Activated CD8-positive, alpha-beta T cell treated with anti-CD3 and anti-CD28 coated beads for 36 hours (primary cell): Measurements from ENCODE around the gene KCNJ3. TPM values are rescaled to one million over a fixed set of nuclear protein-coding genes. Genes with fewer than 3 reads are reported as not detected.

ENCODE experiments used
- ATAC-seq: fragments of 200-7000 bp; cut with Tn5 transposase; one replicate; pipeline ENCODE4 v1.10.0; 2021; ENCODE audit warnings: mild to moderate bottlenecking, moderate library complexity
- CTCF ChIA-PET: fragments of 350-600 bp; sonication (Branson Sonifier 250); formaldehyde crosslinking; loops from one replicate; lab custom pipeline; 2021; ENCODE audit warnings: antibody characterized with exemption; lab: Charles Lee
- POLR2A ChIA-PET: fragments of 350-600 bp; sonication (Branson Sonifier 250); formaldehyde crosslinking; loops from one replicate; lab custom pipeline; 2021; ENCODE audit warnings: antibody characterized with exemption; lab: Charles Lee
- DNase-seq: peaks from one replicate; pipeline ENCODE4 v3.0.0-alpha.2; 2020
- H3K27ac Mint-ChIP-seq: one replicate; pipeline ENCODE4 v1.8.0; 2021; ENCODE audit warnings: mild to moderate bottlenecking, mixed read lengths
- H3K27me3 Mint-ChIP-seq: one replicate; pipeline ENCODE4 v1.8.0; 2021; ENCODE audit warnings: mixed read lengths
- H3K36me3 Mint-ChIP-seq: one replicate; pipeline ENCODE4 v1.8.0; 2021; ENCODE audit warnings: low read depth, mixed read lengths
- H3K4me1 Mint-ChIP-seq: one replicate; pipeline ENCODE4 v1.8.0; 2021; ENCODE audit warnings: low read depth, mixed read lengths
- H3K4me3 Mint-ChIP-seq: one replicate; pipeline ENCODE4 v1.8.0; 2021; ENCODE audit warnings: mild to moderate bottlenecking, moderate library complexity, mixed read lengths
- H3K9me3 Mint-ChIP-seq: one replicate; pipeline ENCODE4 v1.8.0; 2021; ENCODE audit warnings: mixed read lengths
- intact Hi-C: fragments of 100-400 bp; cut with micrococcal nuclease; formaldehyde crosslinking; loops from one replicate; pipeline ENCODE4 v1.10.0; 2022
- total RNA-seq, 2 experiments: library from RNA; stranded (reverse); gene quantifications; one replicate each; pipeline ENCODE4 v1.2.3, GENCODE V29; 2021
- TF ChIP-seq, protein P1 (sequence below): fragments of 200-600 bp; IDR thresholded peaks from one replicate; pipeline ENCODE4 v1.8.0; 2022; ENCODE audit warnings: antibody characterized with exemption, mild to moderate bottlenecking

The KCNJ3 gene
- total RNA-seq, 2 experiments from 2014 or later = not detected

DNA sequence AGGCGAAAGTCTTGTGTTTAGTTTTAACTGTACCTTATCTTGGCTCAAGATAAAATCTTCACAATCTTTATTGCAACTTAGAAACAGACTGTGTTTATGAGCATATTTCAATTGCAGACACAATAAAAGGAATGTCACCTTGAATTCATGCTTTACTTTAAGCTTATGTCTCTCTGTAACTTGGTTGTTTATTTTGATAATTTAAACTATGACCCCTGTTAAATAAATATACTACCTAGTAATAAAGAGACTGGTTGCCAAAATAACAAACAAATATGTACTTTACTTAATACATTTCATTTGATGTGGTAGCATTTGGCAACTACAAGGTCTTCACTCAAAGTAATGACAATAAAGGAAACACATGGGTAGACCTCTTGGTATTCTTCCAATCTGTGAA lies 202.6 kb downstream of the KCNJ3 start:
- no peak overlapping the region for H3K4me3 Mint-ChIP-seq
- H3K4me1 Mint-ChIP-seq = no peaks in the 10 kb centered on the region
- CTCF ChIA-PET = no interaction called here
- ATAC-seq = no peak
- intact Hi-C loops = no loop called here
- H3K36me3 Mint-ChIP-seq = no peaks in the 10 kb centered on the region
- TF ChIP-seq, protein P1, sequence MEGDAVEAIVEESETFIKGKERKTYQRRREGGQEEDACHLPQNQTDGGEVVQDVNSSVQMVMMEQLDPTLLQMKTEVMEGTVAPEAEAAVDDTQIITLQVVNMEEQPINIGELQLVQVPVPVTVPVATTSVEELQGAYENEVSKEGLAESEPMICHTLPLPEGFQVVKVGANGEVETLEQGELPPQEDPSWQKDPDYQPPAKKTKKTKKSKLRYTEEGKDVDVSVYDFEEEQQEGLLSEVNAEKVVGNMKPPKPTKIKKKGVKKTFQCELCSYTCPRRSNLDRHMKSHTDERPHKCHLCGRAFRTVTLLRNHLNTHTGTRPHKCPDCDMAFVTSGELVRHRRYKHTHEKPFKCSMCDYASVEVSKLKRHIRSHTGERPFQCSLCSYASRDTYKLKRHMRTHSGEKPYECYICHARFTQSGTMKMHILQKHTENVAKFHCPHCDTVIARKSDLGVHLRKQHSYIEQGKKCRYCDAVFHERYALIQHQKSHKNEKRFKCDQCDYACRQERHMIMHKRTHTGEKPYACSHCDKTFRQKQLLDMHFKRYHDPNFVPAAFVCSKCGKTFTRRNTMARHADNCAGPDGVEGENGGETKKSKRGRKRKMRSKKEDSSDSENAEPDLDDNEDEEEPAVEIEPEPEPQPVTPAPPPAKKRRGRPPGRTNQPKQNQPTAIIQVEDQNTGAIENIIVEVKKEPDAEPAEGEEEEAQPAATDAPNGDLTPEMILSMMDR = no peak
- no peaks in the 10 kb centered on the region for H3K27me3 Mint-ChIP-seq
- POLR2A ChIA-PET = no interaction called here
- peaks cover 6% of the 10 kb centered on the region for H3K9me3 Mint-ChIP-seq
- no peak overlapping the region for H3K27ac Mint-ChIP-seq
- no peak for DNase-seq
